HG03095 (cell line): ENCODE data around the gene COLEC12.

ENCODE experiments used
- ATAC-seq: cut with Tn5 transposase; IDR thresholded peaks from one replicate; pipeline ENCODE4 v1.9.1; 2021; ENCODE audit warnings: moderate library complexity; ENCODE audit not compliant: unreplicated experiment

COLEC12 gene

DNA sequence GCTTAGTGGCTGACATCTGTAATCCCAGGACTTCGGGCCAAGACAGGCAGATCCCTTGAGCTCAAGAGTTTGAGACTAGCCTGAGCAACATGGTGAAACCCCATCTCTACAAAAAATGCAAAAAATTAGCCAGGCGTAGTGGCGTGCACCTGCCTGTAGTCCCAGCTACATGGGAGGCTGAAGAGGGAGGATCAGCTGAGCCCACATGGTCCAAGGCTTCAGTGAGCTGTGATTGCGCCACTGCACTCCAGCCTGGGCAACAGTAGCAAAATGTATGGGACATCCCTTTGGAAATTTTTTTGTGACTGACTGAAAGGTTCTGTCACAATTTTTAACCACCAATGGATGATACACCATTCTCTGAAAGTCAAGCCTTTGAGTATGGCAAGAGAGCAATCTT, 6.3 kb upstream of the COLEC12 start:
- no peak for ATAC-seq

DNA sequence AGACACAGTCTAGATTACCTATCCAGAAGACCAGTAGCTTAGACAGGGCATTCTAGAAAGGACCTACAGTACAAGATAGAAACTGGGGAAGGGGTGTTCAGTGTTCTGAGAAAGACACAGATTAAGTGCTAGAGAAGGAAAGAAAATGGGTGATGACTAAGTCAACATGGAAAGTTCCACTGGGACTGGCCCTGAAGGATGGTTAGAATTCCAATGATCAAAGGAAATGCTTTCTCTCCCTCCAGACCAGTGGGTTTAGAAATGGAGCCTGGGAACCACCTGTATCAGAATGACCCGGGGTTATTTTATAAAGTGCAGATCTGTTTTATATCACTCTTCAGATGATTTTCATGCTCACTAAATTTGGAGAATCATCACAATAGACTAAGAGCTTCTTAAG, 5.8 kb upstream of the COLEC12 start:
- ATAC-seq: no peak

DNA sequence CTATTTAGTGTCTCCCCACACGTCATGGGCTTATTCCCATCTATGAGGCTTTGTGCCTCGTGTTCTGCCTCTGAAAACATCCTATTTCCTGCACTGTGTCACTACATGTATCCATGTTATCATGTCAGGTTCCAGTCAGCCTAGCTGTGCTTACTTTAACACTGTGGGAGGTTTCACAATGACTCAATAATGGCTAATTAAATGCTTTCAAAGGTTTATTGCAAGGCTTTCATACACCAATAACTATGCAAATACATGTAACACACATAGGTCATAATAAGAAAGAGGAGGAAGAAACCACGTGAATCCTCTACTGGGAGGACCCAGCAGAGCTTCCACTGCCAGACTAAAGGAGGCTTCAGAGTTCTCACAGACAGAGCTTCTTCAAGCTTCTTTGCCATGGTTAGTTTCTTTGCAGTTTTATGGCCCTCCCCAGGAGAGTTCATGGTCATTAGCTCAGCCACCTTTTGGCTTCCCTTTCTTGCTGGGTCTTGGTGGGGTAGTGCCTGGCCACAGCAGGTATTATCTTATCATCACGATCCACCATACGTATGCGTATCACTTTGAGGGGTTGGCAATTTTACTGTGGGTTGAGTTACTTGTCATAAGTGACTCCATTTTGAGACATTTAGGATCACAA, 5.1 kb upstream of the COLEC12 start:
- ATAC-seq: peak; percentile 93

DNA sequence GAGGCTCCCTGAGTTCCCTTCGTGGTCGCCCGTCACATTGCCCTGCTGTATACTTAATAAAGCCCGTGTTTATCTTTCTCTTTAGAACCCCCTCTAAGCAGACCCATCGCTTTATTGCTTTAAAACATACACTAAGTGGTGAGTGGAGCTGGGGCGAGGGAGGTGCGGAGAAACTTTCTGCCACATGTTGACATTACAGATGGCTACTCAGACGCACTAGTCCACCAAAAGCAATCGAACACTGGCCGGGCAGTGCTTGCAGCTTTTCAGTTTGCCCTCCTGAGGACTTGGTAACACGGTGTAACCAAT, 859 bp upstream of the COLEC12 start:
- no peak for ATAC-seq

DNA sequence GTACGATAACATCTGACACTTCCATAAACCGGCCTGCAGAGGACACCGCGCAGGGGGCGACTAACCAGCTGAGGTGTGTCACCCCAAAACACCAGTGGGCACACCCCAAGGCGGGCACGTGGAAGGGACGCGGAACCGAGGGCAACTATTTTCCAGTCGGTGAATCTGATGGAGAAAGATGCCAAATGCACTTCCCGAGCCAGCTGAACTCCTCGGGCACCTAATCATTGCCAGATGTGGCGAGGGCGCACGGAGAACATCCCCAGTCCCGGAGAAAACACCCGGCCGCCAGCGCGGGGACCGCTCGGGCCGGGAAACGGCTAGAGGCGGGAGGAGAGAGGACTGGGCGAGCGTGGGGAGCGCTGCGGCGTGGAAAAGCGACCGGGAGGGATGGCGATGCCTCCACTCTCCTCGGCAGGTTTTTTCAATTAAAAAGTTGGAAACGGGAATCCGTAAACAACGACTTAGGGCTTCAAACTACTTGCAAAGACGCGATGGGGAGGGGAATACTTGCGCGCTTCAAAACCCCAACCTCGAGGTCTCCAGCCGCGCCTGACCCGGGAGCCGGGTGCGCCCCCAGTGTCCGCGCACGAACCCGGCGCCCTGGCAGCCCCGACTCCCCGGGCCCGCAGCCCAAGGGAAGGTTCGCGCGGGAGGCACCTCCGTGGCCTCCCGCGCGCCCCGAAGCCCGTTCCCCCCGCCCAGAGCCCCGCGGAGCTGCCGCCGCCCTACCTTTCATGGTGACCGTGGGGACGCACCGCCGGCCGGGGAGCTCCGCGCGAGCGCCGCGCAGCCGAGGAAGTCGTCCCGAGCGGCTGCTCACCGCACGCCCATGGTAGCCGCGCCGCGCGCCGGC, 497 bp downstream of the COLEC12 start:
- no peak for ATAC-seq

- ATAC-seq: no peak
Observed at GRCh38 chr18:498931-499775, 1.3 kb downstream of the COLEC12 start.

DNA sequence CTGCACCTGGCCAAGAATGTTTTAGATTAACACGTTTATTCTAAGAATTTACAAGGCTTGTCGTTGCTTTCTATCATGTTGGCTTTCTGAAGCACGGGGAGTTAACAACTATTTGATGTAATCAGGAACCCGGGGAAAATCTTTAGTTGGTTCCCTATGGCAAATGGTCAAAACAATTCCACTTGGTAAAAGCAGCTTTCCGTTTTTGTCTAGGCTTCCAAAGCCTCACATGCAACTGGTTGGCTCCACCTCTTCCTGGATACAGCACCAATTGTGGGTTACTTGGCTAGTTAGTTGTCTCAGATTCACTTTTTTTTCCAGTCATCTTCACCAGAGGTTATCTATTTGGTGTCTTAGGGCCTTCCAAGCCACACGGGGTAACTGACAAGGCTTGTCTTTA, 2.8 kb downstream of the COLEC12 start:
- ATAC-seq: no peak

GRCh38 chr18:495452-495851, 5.0 kb downstream of the COLEC12 start:
- ATAC-seq: no peak

DNA sequence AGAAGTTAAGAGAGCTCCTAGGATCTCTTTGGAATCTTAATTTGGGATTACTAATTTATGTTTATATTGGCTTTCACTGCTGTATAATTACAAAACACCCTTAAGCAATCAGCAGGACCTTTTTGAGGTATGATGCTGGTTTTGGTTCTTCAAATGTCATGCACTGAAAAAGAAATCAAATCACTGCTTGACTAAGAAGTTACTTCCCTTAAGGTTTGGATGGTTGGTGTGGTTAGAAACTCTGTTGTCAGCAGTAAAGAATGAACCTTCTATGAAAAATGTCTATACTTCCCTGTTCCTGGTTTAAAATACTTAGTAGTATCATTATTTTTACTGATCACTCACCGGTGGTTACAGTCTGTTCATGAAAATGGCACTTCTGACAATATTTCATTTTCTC, 5.5 kb downstream of the COLEC12 start:
- ATAC-seq: peak; percentile 50

DNA sequence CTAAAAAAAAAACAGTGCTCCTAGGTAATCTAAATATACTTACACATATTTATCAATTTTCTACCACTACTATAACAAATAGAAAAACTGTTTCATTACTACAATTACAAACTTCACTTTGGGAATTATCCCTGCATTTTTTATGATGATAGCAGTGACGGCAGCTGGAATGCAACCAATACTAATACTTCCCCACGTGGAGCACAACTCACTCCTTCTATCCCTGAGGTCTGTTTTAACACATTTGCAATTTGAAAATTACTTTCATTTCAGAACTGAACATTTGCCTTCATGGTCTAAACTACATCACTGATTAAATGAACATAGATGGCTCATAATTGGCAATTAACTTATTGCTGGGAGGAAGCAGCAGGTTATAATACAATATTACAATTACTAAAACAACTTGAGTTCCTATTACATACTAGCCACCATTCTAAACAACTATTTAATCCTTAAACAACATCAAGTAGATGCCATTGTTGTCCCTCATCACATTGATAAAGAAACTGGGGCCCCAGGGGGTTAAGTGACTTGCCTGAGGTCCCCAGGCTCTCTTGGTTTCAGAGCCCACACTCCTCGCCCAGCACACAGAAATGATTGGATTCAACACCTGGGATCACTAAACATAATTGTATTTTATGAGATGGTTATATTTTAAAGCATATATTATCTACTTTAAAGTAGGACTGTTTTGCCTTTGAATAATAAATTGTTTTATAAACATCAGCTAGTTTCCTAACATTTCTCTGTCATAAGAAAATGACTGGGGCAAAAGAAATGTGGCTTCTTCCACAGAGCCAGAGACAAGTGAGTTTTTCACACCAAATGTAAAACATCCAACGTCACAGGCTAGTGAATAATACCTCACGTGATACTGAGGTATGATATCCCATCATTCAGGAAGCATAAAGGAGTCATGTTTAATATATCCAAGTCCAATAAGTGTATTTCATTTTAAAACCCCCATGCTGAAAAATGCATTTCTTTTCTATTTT, 6.2 kb downstream of the COLEC12 start:
- no peak for ATAC-seq

GRCh38 chr18:492451-492850, 8.1 kb downstream of the COLEC12 start:
- ATAC-seq: no peak

GRCh38 chr18:490624-491023, 9.9 kb downstream of the COLEC12 start:
- no peak for ATAC-seq

DNA sequence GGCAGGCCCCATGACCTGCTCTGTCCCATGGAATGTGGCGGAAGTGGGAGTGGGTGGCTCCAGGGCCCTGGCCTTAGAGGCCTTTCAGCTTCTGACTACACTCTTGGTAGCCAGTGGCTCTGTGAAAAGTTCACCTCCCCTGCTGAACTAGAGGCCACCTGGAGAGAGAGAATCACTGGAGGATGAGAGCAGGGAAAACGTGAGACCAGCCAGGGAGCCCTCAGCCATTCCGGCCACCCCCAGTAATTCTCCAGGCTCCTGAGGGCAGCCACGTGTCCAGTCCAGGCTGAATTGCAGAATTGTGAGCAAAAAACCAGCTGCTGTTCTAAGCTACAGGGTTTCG, 10.5 kb downstream of the COLEC12 start:
- no peak for ATAC-seq

GRCh38 chr18:489244-490023, 11.1 kb downstream of the COLEC12 start:
- ATAC-seq: no peak

GRCh38 chr18:486929-487740, 13.4 kb downstream of the COLEC12 start:
- no peak for ATAC-seq

- ATAC-seq: peak; percentile 57
Observed at GRCh38 chr18:484749-485464, 15.6 kb downstream of the COLEC12 start.

DNA sequence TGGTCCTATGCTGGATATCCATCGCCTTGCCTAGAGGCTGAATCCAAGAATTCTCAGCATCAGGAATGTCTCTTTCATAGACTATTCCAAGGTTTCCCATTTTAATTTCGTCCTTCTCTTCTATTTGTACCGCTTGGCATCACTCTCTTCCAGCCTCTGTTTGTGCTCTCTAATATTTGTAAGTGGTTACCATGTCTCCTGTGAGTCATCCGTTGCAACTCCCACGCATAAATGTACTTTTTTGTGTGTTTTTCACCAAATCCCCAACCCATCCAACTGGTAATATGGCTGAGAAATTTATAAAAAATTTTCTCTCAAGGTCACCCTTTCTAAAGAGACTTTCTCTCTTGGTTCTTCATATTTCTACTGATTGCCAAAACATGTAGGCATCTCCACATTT, 21.8 kb downstream of the COLEC12 start:
- no peak for ATAC-seq

GRCh38 chr18:477565-477964, 22.9 kb downstream of the COLEC12 start:
- no peak for ATAC-seq
